Large intestine (tissue), 3 donors: ENCODE results near the gene HDDC2. TPM values are rescaled to one million over a fixed set of nuclear protein-coding genes. Genes with fewer than 3 reads are reported as not detected.
"Not testable (repeated sequence)": the region's sequence is repeated elsewhere in the genome, so short reads cannot be mapped to it uniquely, and the experiment has no call there.

Experiments
- DNase-seq, 2 donors: peaks; one replicate each; pipeline versions ENCODE4 v3.0.0 to v3.0.0-alpha.2; 2013
- H3K27ac ChIP-seq: one replicate; pipeline ENCODE4 v1.5.1; 2013; ENCODE audit warnings: low read length
- H3K27me3 ChIP-seq: 2 replicates; pipeline ENCODE4 v1.6.1; 2013; ENCODE audit warnings: low read length; ENCODE audit not compliant: control insufficient read depth, insufficient read depth
- H3K36me3 ChIP-seq: 2 replicates; pipeline ENCODE4 v1.6.1; 2013; ENCODE audit warnings: low read length; ENCODE audit not compliant: control insufficient read depth, insufficient read depth
- H3K4me1 ChIP-seq: one replicate; pipeline ENCODE4 v1.6.1; 2013; ENCODE audit warnings: low read length; ENCODE audit not compliant: control insufficient read depth, insufficient read depth
- H3K4me3 ChIP-seq: one replicate; pipeline ENCODE4 v1.5.1; 2013; ENCODE audit warnings: low read length
- H3K9me3 ChIP-seq: one replicate; pipeline ENCODE4 v1.6.1; 2013; ENCODE audit warnings: mild to moderate bottlenecking, low read depth, low read length, moderate library complexity; ENCODE audit not compliant: control insufficient read depth
- WGBS: methylation state at CpG from one replicate; pipeline ENCODE4 v1.1.5; 2013; ENCODE audit warnings: low lambda C conversion rate; ENCODE audit not compliant: insufficient coverage; 5-methylcytosine and 5-hydroxymethylcytosine counted together
- polyA plus RNA-seq: library from polyadenylated mRNA; unstranded; fragments of 120-200 nt; gene quantifications from one replicate; pipeline ENCODE4 v1.2.1, GENCODE V29; 2013

The HDDC2 gene
- polyA plus RNA-seq, 1 donor = 93.7 TPM

GRCh38 chr6:125294036-125294435, 7.7 kb downstream of the HDDC2 start:
- 100% methylated on average over 1 of the region's 1 CpG for WGBS
- H3K36me3 ChIP-seq = peaks cover 52% of the 10 kb centered on the region
- no peaks in the 10 kb centered on the region for H3K4me1 ChIP-seq
- H3K9me3 ChIP-seq = no peaks in the 10 kb centered on the region
- H3K27ac ChIP-seq = no peak overlapping the region
- no peak for DNase-seq
- H3K4me3 ChIP-seq = no peak overlapping the region
- H3K27me3 ChIP-seq = no peaks in the 10 kb centered on the region

GRCh38 chr6:125293587-125293986, 8.2 kb downstream of the HDDC2 start:
- DNase-seq = no peak
- Histone ChIP-seq H3K4me3 (no peak overlapping the region), H3K9me3 (no peaks in the 10 kb centered on the region), H3K27me3 (no peaks in the 10 kb centered on the region), H3K36me3 (peaks cover 49% of the 10 kb centered on the region), H3K27ac (no peak overlapping the region), H3K4me1 (no peaks in the 10 kb centered on the region)
- no CpG with 5 or more reads among the region's 3 CpGs for WGBS

DNA sequence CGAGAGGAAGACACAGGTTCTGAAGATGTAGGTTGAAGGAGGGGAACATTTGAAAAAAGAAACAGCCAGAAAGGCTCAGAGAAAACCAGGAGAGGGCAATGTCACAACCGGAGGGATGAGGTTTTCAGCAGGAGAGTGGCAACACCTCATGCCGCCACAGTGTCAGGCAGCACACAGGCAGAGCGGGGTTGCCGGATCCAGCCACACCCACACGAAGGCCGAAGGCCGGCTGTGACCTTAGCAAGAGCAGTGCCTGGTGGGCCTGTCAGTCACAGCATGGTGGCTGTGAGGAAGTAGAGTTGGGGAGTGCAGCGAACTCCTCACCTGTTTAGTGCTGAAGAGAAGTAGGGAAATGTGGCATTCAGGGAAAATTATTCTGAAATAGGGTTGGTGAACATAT, 14.0 kb downstream of the HDDC2 start:
- Histone ChIP-seq H3K9me3 (peaks cover 10% of the 10 kb centered on the region), H3K4me1 (no peaks in the 10 kb centered on the region), H3K27me3 (no peaks in the 10 kb centered on the region), H3K4me3 (no peak overlapping the region), H3K36me3 (peaks cover 37% of the 10 kb centered on the region), H3K27ac (no peak overlapping the region)
- no peak for DNase-seq
- WGBS = 100% methylated on average over 2 of the region's 9 CpGs

- Histone ChIP-seq H3K4me3 (no peak overlapping the region), H3K4me1 (no peaks in the 10 kb centered on the region), H3K27me3 (no peaks in the 10 kb centered on the region), H3K36me3 (peaks cover 23% of the 10 kb centered on the region), H3K9me3 (peaks cover 14% of the 10 kb centered on the region), H3K27ac (no peak overlapping the region)
- DNase-seq = no peak
- WGBS = no CpG with 5 or more reads among the region's 1 CpG
Observed at GRCh38 chr6:125285936-125286335, 15.8 kb downstream of the HDDC2 start.

- no peak overlapping the region for H3K4me3 ChIP-seq
- DNase-seq = no peak
- no peak overlapping the region for H3K27ac ChIP-seq
- H3K27me3 ChIP-seq = no peaks in the 10 kb centered on the region
- H3K4me1 ChIP-seq = no peaks in the 10 kb centered on the region
- H3K36me3 ChIP-seq = peaks cover 28% of the 10 kb centered on the region
- 100% methylated on average over 1 of the region's 1 CpG for WGBS
- peaks cover 19% of the 10 kb centered on the region for H3K9me3 ChIP-seq
Observed at GRCh38 chr6:125285353-125285752, 16.4 kb downstream of the HDDC2 start.

- WGBS = no CpG with 5 or more reads among the region's 3 CpGs
- H3K4me1 ChIP-seq, DNase-seq, H3K27ac ChIP-seq, H3K4me3 ChIP-seq, H3K27me3 ChIP-seq: not testable (repeated sequence)
- Histone ChIP-seq H3K9me3 (peaks cover 17% of the 10 kb centered on the region), H3K36me3 (peaks cover 21% of the 10 kb centered on the region)
Observed at GRCh38 chr6:125282470-125282869, 19.3 kb downstream of the HDDC2 start.

- Histone ChIP-seq H3K36me3 (peaks cover 19% of the 10 kb centered on the region), H3K9me3 (peaks cover 15% of the 10 kb centered on the region)
- H3K27ac ChIP-seq, DNase-seq, H3K4me1 ChIP-seq, H3K27me3 ChIP-seq, H3K4me3 ChIP-seq: not testable (repeated sequence)
- WGBS = no CpG with 5 or more reads among the region's 11 CpGs
Observed at GRCh38 chr6:125280370-125281035, 21.3 kb downstream of the HDDC2 start.

DNA sequence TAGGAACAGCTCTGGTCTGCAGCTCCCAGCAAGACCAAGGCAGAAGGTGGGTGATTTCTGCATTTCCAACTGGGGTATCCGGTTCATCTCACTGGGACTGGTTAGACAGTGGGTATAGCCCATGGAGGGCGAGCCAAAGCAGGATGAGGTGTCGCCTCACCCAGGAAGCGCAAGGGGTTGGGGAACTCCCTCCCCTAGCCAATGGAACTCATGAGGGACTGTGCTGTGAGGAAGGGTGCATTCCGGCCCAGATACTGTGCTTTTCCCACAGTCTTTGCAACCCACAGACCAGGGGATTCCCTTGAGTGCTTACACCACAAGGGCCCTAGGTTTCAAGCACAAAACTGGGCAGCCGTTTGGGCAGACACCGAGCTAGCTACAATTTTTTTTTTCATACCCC, 21.8 kb downstream of the HDDC2 start:
- H3K9me3 ChIP-seq = peaks cover 10% of the 10 kb centered on the region
- H3K27ac ChIP-seq = no peak overlapping the region
- no peak overlapping the region for H3K4me3 ChIP-seq
- no peaks in the 10 kb centered on the region for H3K4me1 ChIP-seq
- H3K36me3 ChIP-seq = peaks cover 19% of the 10 kb centered on the region
- no peak for DNase-seq
- no peaks in the 10 kb centered on the region for H3K27me3 ChIP-seq
- no CpG with 5 or more reads among the region's 7 CpGs for WGBS

DNA sequence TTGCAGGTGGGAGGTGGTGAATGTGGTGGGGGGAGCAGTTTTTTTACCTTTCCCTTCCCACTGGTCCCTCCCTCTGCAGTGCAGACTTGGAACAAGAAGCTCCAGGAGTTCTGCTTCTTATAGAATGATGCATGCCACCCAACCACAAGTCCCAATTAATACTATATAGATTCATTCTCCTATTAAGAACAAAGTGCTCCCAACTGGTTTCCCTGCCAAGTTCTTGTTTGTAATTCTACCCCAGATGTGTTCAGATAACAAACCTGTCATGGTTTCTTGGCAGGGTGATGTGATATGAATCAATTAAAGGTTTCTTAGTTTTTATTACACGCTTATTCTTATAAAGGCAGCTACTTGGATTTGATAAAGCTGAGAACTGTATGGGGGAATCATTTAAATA, 23.9 kb downstream of the HDDC2 start:
- DNase-seq = no peak
- peaks cover 6% of the 10 kb centered on the region for H3K4me1 ChIP-seq
- H3K9me3 ChIP-seq = peaks cover 10% of the 10 kb centered on the region
- WGBS = no CpG with 5 or more reads among the region's 1 CpG
- H3K27me3 ChIP-seq = no peaks in the 10 kb centered on the region
- no peak overlapping the region for H3K4me3 ChIP-seq
- H3K27ac ChIP-seq = no peak overlapping the region
- peaks cover 31% of the 10 kb centered on the region for H3K36me3 ChIP-seq

DNA sequence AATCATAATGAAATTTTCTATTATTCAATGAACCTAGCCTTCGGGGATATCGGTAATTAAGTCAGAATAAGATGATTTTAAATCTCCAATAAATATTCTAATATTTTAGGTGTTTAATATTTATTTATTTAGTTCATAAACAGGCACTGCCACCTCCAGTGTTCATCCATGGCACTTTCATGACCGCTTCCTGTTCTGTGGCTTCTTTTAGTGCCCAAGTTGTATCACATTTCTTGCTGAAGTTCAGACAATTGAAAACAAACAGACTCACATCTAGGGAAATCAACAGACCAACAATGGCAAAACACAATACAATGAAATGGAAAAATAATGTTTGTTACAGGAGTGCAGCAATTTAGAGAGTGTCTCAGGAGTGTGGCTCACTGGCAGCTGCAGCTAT, 26.0 kb downstream of the HDDC2 start:
- Histone ChIP-seq H3K4me1 (peaks cover 6% of the 10 kb centered on the region), H3K4me3 (no peak overlapping the region), H3K27ac (no peak overlapping the region), H3K9me3 (peaks cover 5% of the 10 kb centered on the region), H3K27me3 (no peaks in the 10 kb centered on the region), H3K36me3 (peaks cover 41% of the 10 kb centered on the region)
- DNase-seq = no peak
- 100% methylated on average over 1 of the region's 3 CpGs for WGBS

- peaks cover 32% of the 10 kb centered on the region for H3K36me3 ChIP-seq
- DNase-seq = peak; percentile 41 to 75
- no peaks in the 10 kb centered on the region for H3K27me3 ChIP-seq
- no peak overlapping the region for H3K4me3 ChIP-seq
- WGBS = 60% methylated on average over 2 of the region's 3 CpGs
- peaks cover 6% of the 10 kb centered on the region for H3K4me1 ChIP-seq
- peak overlapping the region; percentile 27 for H3K27ac ChIP-seq
- H3K9me3 ChIP-seq = no peaks in the 10 kb centered on the region
Observed at GRCh38 chr6:125274935-125275334, 26.8 kb downstream of the HDDC2 start.
